Transverse colon (tissue), 4 donors: ENCODE measurements around the gene SCN4A.

Experiments
- CTCF ChIP-seq, 5 experiments: fragments of 200-600 bp in 3 of 5; fragments of 450-650 bp in 2 of 5; sonication (generic) in 3 of 5; IDR thresholded peaks; 1 replicate in 2 of 5; 2 replicates in 3 of 5; pipeline ENCODE4 v1.5.1; 2016 to 2017; ENCODE audit warnings: antibody characterized with exemption in 5 of 5, inconsistent platforms in 3 of 5, mild to moderate bottlenecking in 2 of 5, moderate library complexity in 1 of 5
- EP300 ChIP-seq: sonication (generic); formaldehyde crosslinking; IDR thresholded peaks from one replicate; pipeline ENCODE4 v1.6.1; 2017; ENCODE audit warnings: antibody characterized with exemption, low read depth
- POLR2A ChIP-seq: fragments of 450-650 bp; IDR thresholded peaks from one replicate; pipeline ENCODE4 v1.6.1; 2016; ENCODE audit warnings: antibody characterized with exemption, mild to moderate bottlenecking, moderate library complexity
- POLR2AphosphoS5 ChIP-seq, 3 donors: sonication (generic); formaldehyde crosslinking; IDR thresholded peaks; one replicate each; pipeline ENCODE4 v1.6.1; 2016; ENCODE audit warnings: antibody characterized with exemption in 3 of 3

DNA sequence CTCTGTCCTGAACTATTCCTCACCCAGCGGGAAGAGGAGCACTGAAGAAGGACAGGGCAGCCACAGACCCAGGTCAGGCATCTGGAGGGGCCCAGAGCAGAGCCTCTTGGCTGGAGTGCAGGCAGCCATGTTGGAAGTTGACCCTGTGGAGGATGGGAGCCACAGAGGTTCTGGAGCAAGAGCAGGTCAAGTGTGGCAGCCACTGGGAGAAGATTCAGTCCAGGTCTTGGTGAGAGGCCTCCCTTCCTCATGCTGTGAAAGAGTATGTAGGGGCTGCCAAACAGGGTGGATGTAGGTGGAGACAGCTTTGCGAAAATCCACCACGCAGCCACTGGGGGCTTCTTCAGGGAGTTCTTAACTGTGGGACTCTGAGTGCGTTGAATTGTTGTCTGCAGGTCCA is 40.0 kb downstream of the SCN4A start:
- TF ChIP-seq CTCF (IDR thresholded peaks at IDR 0.05), result no peak
- no peak for TF ChIP-seq POLR2A
- no peak for TF ChIP-seq POLR2AphosphoS5 (IDR thresholded peaks at IDR 0.05)
- no peak for TF ChIP-seq EP300
